ENCODE results near the gene CACNA1A.

Gene CACNA1A

GRCh38 chr19:13541554-13541953 lies 35.3 kb upstream of the CACNA1A start:
- Histone ChIP-seq H4K20me1 (ENCODE audit: insufficient read depth, low read length) (no peaks in the 10 kb centered on the region), H3K4me3 (ENCODE audit: low read depth, low read length, poor library complexity, severe bottlenecking) (no peak overlapping the region), H3K27me3 (ENCODE audit: insufficient read depth, low read length) (no peaks in the 10 kb centered on the region), H3K4me2 (ENCODE audit: low read length) (no peak overlapping the region), H3K9ac (ENCODE audit: low read length) (no peak overlapping the region), H3K79me2 (ENCODE audit: insufficient read depth, low read length) (no peaks in the 10 kb centered on the region), H3K27ac (ENCODE audit: low read depth, low read length, poor library complexity, severe bottlenecking) (no peak overlapping the region), H3K9me3 (ENCODE audit: low read length) (no peaks in the 10 kb centered on the region), H3F3A (ENCODE audit: insufficient read depth, low read length) (no peaks in the 10 kb centered on the region), H2AFZ (ENCODE audit: low read length) (no peak overlapping the region), H3K36me3 (ENCODE audit: insufficient read depth, low read length) (no peaks in the 10 kb centered on the region), H3K9me2 (ENCODE audit: low read depth, low read length) (no peaks in the 10 kb centered on the region), H3K4me1 (ENCODE audit: insufficient read depth, low read length, severe bottlenecking) (no peaks in the 10 kb centered on the region)
- TF ChIP-seq EZH2 (IDR thresholded peaks at IDR 0.05; ENCODE audit: borderline replicate concordance, low read length) (no peak), CTCF (IDR thresholded peaks at IDR 0.05; ENCODE audit: low read length) (no peak)

- no peaks in the 10 kb centered on the region for H3K27me3 ChIP-seq (ENCODE audit: insufficient read depth, low read length)
- H3K4me1 ChIP-seq (ENCODE audit: insufficient read depth, low read length, severe bottlenecking), result no peaks in the 10 kb centered on the region
- no peaks in the 10 kb centered on the region for H3K9me2 ChIP-seq (ENCODE audit: low read depth, low read length)
- no peak for TF ChIP-seq CTCF (IDR thresholded peaks at IDR 0.05; ENCODE audit: low read length)
- no peak for TF ChIP-seq EZH2 (IDR thresholded peaks at IDR 0.05; ENCODE audit: borderline replicate concordance, low read length)
- no peaks in the 10 kb centered on the region for H3K79me2 ChIP-seq (ENCODE audit: insufficient read depth, low read length)
- no peak overlapping the region for H3K4me2 ChIP-seq (ENCODE audit: low read length)
- no peaks in the 10 kb centered on the region for H3K9me3 ChIP-seq (ENCODE audit: low read length)
- H3F3A ChIP-seq (ENCODE audit: insufficient read depth, low read length), result no peaks in the 10 kb centered on the region
- no peaks in the 10 kb centered on the region for H4K20me1 ChIP-seq (ENCODE audit: insufficient read depth, low read length)
- H3K36me3 ChIP-seq (ENCODE audit: insufficient read depth, low read length), result no peaks in the 10 kb centered on the region
- H3K27ac ChIP-seq (ENCODE audit: low read depth, low read length, poor library complexity, severe bottlenecking), result no peak overlapping the region
- H3K9ac ChIP-seq (ENCODE audit: low read length), result no peak overlapping the region
- H3K4me3 ChIP-seq (ENCODE audit: low read depth, low read length, poor library complexity, severe bottlenecking), result no peak overlapping the region
- no peak overlapping the region for H2AFZ ChIP-seq (ENCODE audit: low read length)
These were observed 33.1 kb upstream of the CACNA1A start for GRCh38 chr19:13539332-13539731.

- H3F3A ChIP-seq (ENCODE audit: insufficient read depth, low read length), result no peaks in the 10 kb centered on the region
- H3K79me2 ChIP-seq (ENCODE audit: insufficient read depth, low read length), result no peaks in the 10 kb centered on the region
- TF ChIP-seq EZH2 (IDR thresholded peaks at IDR 0.05; ENCODE audit: borderline replicate concordance, low read length), result no peak
- TF ChIP-seq CTCF (IDR thresholded peaks at IDR 0.05; ENCODE audit: low read length), result no peak
- H3K9ac ChIP-seq (ENCODE audit: low read length), result no peak overlapping the region
- H3K9me3 ChIP-seq (ENCODE audit: low read length), result no peaks in the 10 kb centered on the region
- no peak overlapping the region for H2AFZ ChIP-seq (ENCODE audit: low read length)
- H3K27ac ChIP-seq (ENCODE audit: low read depth, low read length, poor library complexity, severe bottlenecking), result no peak overlapping the region
- no peak overlapping the region for H3K4me3 ChIP-seq (ENCODE audit: low read depth, low read length, poor library complexity, severe bottlenecking)
- no peaks in the 10 kb centered on the region for H4K20me1 ChIP-seq (ENCODE audit: insufficient read depth, low read length)
- no peaks in the 10 kb centered on the region for H3K9me2 ChIP-seq (ENCODE audit: low read depth, low read length)
- H3K27me3 ChIP-seq (ENCODE audit: insufficient read depth, low read length), result no peaks in the 10 kb centered on the region
- H3K4me1 ChIP-seq (ENCODE audit: insufficient read depth, low read length, severe bottlenecking), result no peaks in the 10 kb centered on the region
- H3K4me2 ChIP-seq (ENCODE audit: low read length), result no peak overlapping the region
- no peaks in the 10 kb centered on the region for H3K36me3 ChIP-seq (ENCODE audit: insufficient read depth, low read length)
These were observed 32.4 kb upstream of the CACNA1A start for GRCh38 chr19:13538601-13539253.
